NCI-H226 (cell line): ENCODE measurements around the gene PRKCG.
"Not testable (repeated sequence)": the region's sequence is repeated elsewhere in the genome, so short reads cannot be mapped to it uniquely, and the experiment has no call there.

Source experiments
- DNase-seq: peaks from one replicate; pipeline ENCODE4 v3.0.0-alpha.2; 2015

PRKCG gene

GRCh38 chr19:53881482-53882390 is at the start of gene PRKCG:
TSS of gene PRKCG (plus strand) at chr19:53882197. CDS start at chr19:53882495, 298 bp downstream.
- peak; percentile 49 for DNase-seq

GRCh38 chr19:53832861-53833260 is 49.1 kb upstream of the PRKCG start:
- not testable (repeated sequence) for DNase-seq

GRCh38 chr19:53838446-53838845 is 43.6 kb upstream of the PRKCG start:
- DNase-seq, result not testable (repeated sequence)

GRCh38 chr19:53840241-53840640 is 41.8 kb upstream of the PRKCG start:
- not testable (repeated sequence) for DNase-seq

- DNase-seq, result peak; percentile 65
These were observed 41.1 kb upstream of the PRKCG start for GRCh38 chr19:53840914-53841313.

GRCh38 chr19:53844849-53845246 is 37.1 kb upstream of the PRKCG start:
- no peak for DNase-seq

GRCh38 chr19:53847555-53847954 is 34.4 kb upstream of the PRKCG start:
- no peak for DNase-seq

GRCh38 chr19:53849237-53849676 is 32.7 kb upstream of the PRKCG start:
- peak; percentile 33 for DNase-seq

- no peak for DNase-seq
These were observed 28.3 kb upstream of the PRKCG start for GRCh38 chr19:53853707-53854106.

- DNase-seq, result no peak
These were observed 17.6 kb upstream of the PRKCG start for GRCh38 chr19:53864308-53864836.

GRCh38 chr19:53865523-53865917 is 16.5 kb upstream of the PRKCG start:
- no peak for DNase-seq

GRCh38 chr19:53865918-53866864 is 15.8 kb upstream of the PRKCG start:
- DNase-seq, result peak; percentile 51

GRCh38 chr19:53866865-53867224 is 15.2 kb upstream of the PRKCG start:
- no peak for DNase-seq

- peak; percentile 99 for DNase-seq
These were observed 14.5 kb upstream of the PRKCG start, which contains the start of gene MYADM for GRCh38 chr19:53867225-53868090. TSS of gene MYADM (plus strand) at chr19:53867883. CDS start at chr19:53873530, 5,647 bp downstream.

- DNase-seq, result peak; percentile 87
These were observed 13.7 kb upstream of the PRKCG start for GRCh38 chr19:53868091-53868891.

- peak; percentile 97 for DNase-seq
These were observed 12.8 kb upstream of the PRKCG start for GRCh38 chr19:53868892-53869804.

GRCh38 chr19:53869805-53870484 is 12.1 kb upstream of the PRKCG start:
- not testable (repeated sequence) for DNase-seq

GRCh38 chr19:53870485-53870844 is 11.5 kb upstream of the PRKCG start:
- no peak for DNase-seq

GRCh38 chr19:53871454-53871853 is 10.5 kb upstream of the PRKCG start:
- DNase-seq, result no peak
